Activated CD8-positive, alpha-beta T cell treated with anti-CD3 and anti-CD28 coated beads for 36 hours (primary cell): ENCODE data around the gene PLOD1. TPM values are rescaled to one million over a fixed set of nuclear protein-coding genes. Genes with fewer than 3 reads are reported as not detected.

Experiments used
- ATAC-seq: fragments of 200-7000 bp; cut with Tn5 transposase; one replicate; pipeline ENCODE4 v1.10.0; 2021; ENCODE audit warnings: mild to moderate bottlenecking, moderate library complexity
- CTCF ChIA-PET: fragments of 350-600 bp; sonication (Branson Sonifier 250); formaldehyde crosslinking; loops from one replicate; lab custom pipeline; 2021; ENCODE audit warnings: antibody characterized with exemption; lab: Charles Lee
- POLR2A ChIA-PET: fragments of 350-600 bp; sonication (Branson Sonifier 250); formaldehyde crosslinking; loops from one replicate; lab custom pipeline; 2021; ENCODE audit warnings: antibody characterized with exemption; lab: Charles Lee
- DNase-seq: peaks from one replicate; pipeline ENCODE4 v3.0.0-alpha.2; 2020
- H3K27ac Mint-ChIP-seq: one replicate; pipeline ENCODE4 v1.8.0; 2021; ENCODE audit warnings: mild to moderate bottlenecking, mixed read lengths
- H3K27me3 Mint-ChIP-seq: one replicate; pipeline ENCODE4 v1.8.0; 2021; ENCODE audit warnings: mixed read lengths
- H3K36me3 Mint-ChIP-seq: one replicate; pipeline ENCODE4 v1.8.0; 2021; ENCODE audit warnings: low read depth, mixed read lengths
- H3K4me1 Mint-ChIP-seq: one replicate; pipeline ENCODE4 v1.8.0; 2021; ENCODE audit warnings: low read depth, mixed read lengths
- H3K4me3 Mint-ChIP-seq: one replicate; pipeline ENCODE4 v1.8.0; 2021; ENCODE audit warnings: mild to moderate bottlenecking, moderate library complexity, mixed read lengths
- H3K9me3 Mint-ChIP-seq: one replicate; pipeline ENCODE4 v1.8.0; 2021; ENCODE audit warnings: mixed read lengths
- CTCF ChIP-seq: fragments of 200-600 bp; IDR thresholded peaks from one replicate; pipeline ENCODE4 v1.8.0; 2022; ENCODE audit warnings: antibody characterized with exemption, mild to moderate bottlenecking
- intact Hi-C: fragments of 100-400 bp; cut with micrococcal nuclease; formaldehyde crosslinking; loops from one replicate; pipeline ENCODE4 v1.10.0; 2022
- total RNA-seq, 2 experiments: library from RNA; stranded (reverse); gene quantifications; one replicate each; pipeline ENCODE4 v1.2.3, GENCODE V29; 2021

Gene PLOD1
- total RNA-seq, 2 experiments from 2014 or later: 21.5 to 22.0 TPM

GRCh38 chr1:11964656-11965055, 30.1 kb downstream of the PLOD1 start:
- CTCF ChIA-PET: interaction anchor here (1.0 kb wide), 1 partner anchor 12 kb away, joined by 3 read pairs; no protein-coding TSS in a partner anchor
- DNase-seq: no peak
- TF ChIP-seq CTCF: no peak
- no peak overlapping the region for H3K4me3 Mint-ChIP-seq
- H3K36me3 Mint-ChIP-seq: peaks cover 4% of the 10 kb centered on the region
- H3K27me3 Mint-ChIP-seq: no peaks in the 10 kb centered on the region
- H3K9me3 Mint-ChIP-seq: no peaks in the 10 kb centered on the region
- H3K27ac Mint-ChIP-seq: no peak overlapping the region
- ATAC-seq: no peak
- POLR2A ChIA-PET: no interaction called here
- H3K4me1 Mint-ChIP-seq: no peaks in the 10 kb centered on the region
- intact Hi-C loops: no loop called here

GRCh38 chr1:11967028-11967547, 32.6 kb downstream of the PLOD1 start:
- Mint-ChIP-seq H3K4me3 (no peak overlapping the region), H3K4me1 (no peaks in the 10 kb centered on the region), H3K27me3 (no peaks in the 10 kb centered on the region), H3K9me3 (no peaks in the 10 kb centered on the region), H3K36me3 (peaks cover 7% of the 10 kb centered on the region), H3K27ac (no peak overlapping the region)
- ChIA-PET POLR2A (interaction anchor here (1.0 to 2.0 kb wide), 3 partner anchors 37 to 59 kb away, joined by 3 to 16 read pairs (median 11); no protein-coding TSS in a partner anchor), CTCF (interaction anchor here (0.6 to 1.5 kb wide), 5 partner anchors 29 to 129 kb away, joined by 3 to 4 read pairs (median 3); no protein-coding TSS in a partner anchor)
- DNase-seq: peak; percentile 16
- ATAC-seq: peak; percentile 39
- intact Hi-C loops: no loop called here
- TF ChIP-seq CTCF: no peak

- H3K27ac Mint-ChIP-seq: no peak overlapping the region
- peaks cover 15% of the 10 kb centered on the region for H3K36me3 Mint-ChIP-seq
- H3K4me1 Mint-ChIP-seq: peaks cover 11% of the 10 kb centered on the region
- H3K9me3 Mint-ChIP-seq: no peaks in the 10 kb centered on the region
- no peak overlapping the region for H3K4me3 Mint-ChIP-seq
- DNase-seq (no peak), ATAC-seq (no peak)
- H3K27me3 Mint-ChIP-seq: no peaks in the 10 kb centered on the region
- ChIA-PET CTCF (no interaction called here), POLR2A (interaction anchor here (1.7 to 3.8 kb wide), 2 partner anchors 61 to 63 kb away, joined by 8 to 13 read pairs; no protein-coding TSS in a partner anchor)
- TF ChIP-seq CTCF: no peak
- intact Hi-C loops: no loop called here
These were observed 36.1 kb downstream of the PLOD1 start for GRCh38 chr1:11970441-11971185.

GRCh38 chr1:11977625-11978024, 43.1 kb downstream of the PLOD1 start:
- intact Hi-C loops: loop anchor here (2.0 kb wide), 1 partner anchor 69 kb away; no protein-coding TSS in a partner anchor
- Mint-ChIP-seq H3K9me3 (no peaks in the 10 kb centered on the region), H3K36me3 (peaks cover 19% of the 10 kb centered on the region), H3K4me1 (peaks cover 30% of the 10 kb centered on the region), H3K27me3 (no peaks in the 10 kb centered on the region), H3K4me3 (no peak overlapping the region), H3K27ac (no peak overlapping the region)
- ATAC-seq: no peak
- DNase-seq: no peak
- ChIA-PET CTCF (interaction anchor here (1.2 kb wide), 1 partner anchor 139 kb away, joined by 3 read pairs; no protein-coding TSS in a partner anchor), POLR2A (interaction anchor here (1.0 to 3.4 kb wide), 2 partner anchors 41 to 69 kb away, joined by 4 to 31 read pairs; partner anchors contain the start of gene MIIP)
- TF ChIP-seq CTCF: no peak
